HepG2 (cell line): Measurements from ENCODE around the gene PCSK6. TPM values are rescaled to one million over a fixed set of nuclear protein-coding genes. Genes with fewer than 3 reads are reported as not detected.

Experiments used
- ATF3 ChIP-seq: sonication (generic); formaldehyde crosslinking; IDR thresholded peaks from 2 replicates; pipeline ENCODE4 v1.4.0; 2020; ENCODE audit warnings: missing genetic modification reagents
- BATF2 ChIP-seq: sonication (generic); formaldehyde crosslinking; IDR thresholded peaks from 2 replicates; pipeline ENCODE4 v1.8.0; 2022; ENCODE audit warnings: mild to moderate bottlenecking, missing genetic modification reagents, moderate library complexity
- CREBL2 ChIP-seq: sonication (generic); formaldehyde crosslinking; IDR thresholded peaks from 2 replicates; pipeline ENCODE4 v1.8.1; 2023; ENCODE audit warnings: missing genetic modification reagents, mild to moderate bottlenecking, borderline replicate concordance
- FOXJ3 ChIP-seq: sonication (generic); formaldehyde crosslinking; IDR thresholded peaks from 2 replicates; pipeline ENCODE4 v1.4.0; 2020; ENCODE audit warnings: missing genetic modification reagents, mild to moderate bottlenecking, borderline replicate concordance
- GPN1 ChIP-seq: sonication (generic); formaldehyde crosslinking; IDR thresholded peaks from 2 replicates; pipeline ENCODE4 v1.5.1; 2020; ENCODE audit warnings: missing genetic modification reagents, borderline replicate concordance
- HMGXB3 ChIP-seq: sonication (generic); formaldehyde crosslinking; IDR thresholded peaks from 2 replicates; pipeline ENCODE4 v1.4.0; 2020; ENCODE audit warnings: missing genetic modification reagents, borderline replicate concordance
- KLF11 ChIP-seq: IDR thresholded peaks from 2 replicates; pipeline ENCODE4 v1.6.1; 2016; ENCODE audit warnings: missing compliant biosample characterization
- KLF16 ChIP-seq, 2 experiments: sonication (generic) in 1 of 2; formaldehyde crosslinking in 1 of 2; IDR thresholded peaks; 2 replicates each; pipeline versions ENCODE4 v1.6.1 to v1.8.0; 2016 to 2023; ENCODE audit warnings: missing genetic modification reagents in 2 of 2, missing compliant biosample characterization in 1 of 2
- MEF2D ChIP-seq: sonication (generic); formaldehyde crosslinking; IDR thresholded peaks from 2 replicates; pipeline ENCODE4 v1.5.1; 2020; ENCODE audit warnings: mild to moderate bottlenecking, missing genetic modification reagents
- MTF1 ChIP-seq: sonication (generic); formaldehyde crosslinking; IDR thresholded peaks from 2 replicates; pipeline ENCODE4 v1.5.0; 2020; ENCODE audit warnings: missing genetic modification reagents
- RFX5 ChIP-seq: IDR thresholded peaks from 2 replicates; pipeline ENCODE4 v1.6.1; 2011; ENCODE audit warnings: low read depth, low read length, improper control_type of control experiment
- ZMYM4 ChIP-seq: sonication (generic); formaldehyde crosslinking; IDR thresholded peaks from 2 replicates; pipeline ENCODE4 v1.8.1; 2023; ENCODE audit warnings: mild to moderate bottlenecking, missing genetic modification reagents
- ZNF224 ChIP-seq: sonication (generic); formaldehyde crosslinking; IDR thresholded peaks from 2 replicates; pipeline ENCODE4 v1.5.0; 2020; ENCODE audit warnings: mild to moderate bottlenecking, missing genetic modification reagents
- ZNF292 ChIP-seq: sonication (generic); formaldehyde crosslinking; IDR thresholded peaks from 2 replicates; pipeline ENCODE4 v1.8.1; 2022; ENCODE audit warnings: mild to moderate bottlenecking, low read depth, missing genetic modification reagents, borderline replicate concordance
- ZNF567 ChIP-seq: sonication (generic); formaldehyde crosslinking; IDR thresholded peaks from 2 replicates; pipeline ENCODE4 v1.8.1; 2023; ENCODE audit warnings: mild to moderate bottlenecking, missing genetic modification reagents, borderline replicate concordance
- ZNF619 ChIP-seq: sonication (generic); formaldehyde crosslinking; IDR thresholded peaks from 2 replicates; pipeline ENCODE4 v1.4.0; 2020; ENCODE audit warnings: mild to moderate bottlenecking, missing genetic modification reagents
- ZNF710 ChIP-seq: sonication (generic); formaldehyde crosslinking; IDR thresholded peaks from 2 replicates; pipeline ENCODE4 v1.5.0; 2020; ENCODE audit warnings: mild to moderate bottlenecking, missing genetic modification reagents, borderline replicate concordance
- ZNF772 ChIP-seq: sonication (generic); formaldehyde crosslinking; IDR thresholded peaks from 2 replicates; pipeline ENCODE4 v1.5.0; 2020; ENCODE audit warnings: mild to moderate bottlenecking, missing genetic modification reagents
- ZSCAN30 ChIP-seq: sonication (generic); formaldehyde crosslinking; IDR thresholded peaks from 2 replicates; pipeline ENCODE4 v1.5.0; 2020; ENCODE audit warnings: mild to moderate bottlenecking, missing genetic modification reagents
- polyA plus RNA-seq, 8 experiments: library from polyadenylated mRNA; depleted of rRNA in 3 of 8; stranded (reverse) in 7 of 8; unstranded in 1 of 8; fragments of >200 nt; fragmentation: Illumina TruSeq in 4 of 8; extraction: Trizol in 4 of 8; gene quantifications; 2 replicates each; pipeline versions ENCODE4 v1.2.1 to v1.2.3, GENCODE V29; 2011 to 2016; ENCODE audit warnings: low read depth in 4 of 8, missing spikeins in 1 of 8, mixed read lengths in 1 of 8; ENCODE audit not compliant: insufficient read depth in 1 of 8
- total RNA-seq, 5 experiments: library from RNA; depleted of rRNA; stranded (reverse); fragments of >200 nt; fragmentation: Illumina TruSeq; extraction: Trizol; gene quantifications; 2 replicates each; pipeline ENCODE4 v1.2.3, GENCODE V29; 2016; ENCODE audit warnings: low read depth in 1 of 5
- TF ChIP-seq, protein P1 (sequence below): sonication (generic); formaldehyde crosslinking; IDR thresholded peaks from 2 replicates; pipeline ENCODE4 v1.5.0; 2020; ENCODE audit warnings: missing genetic modification reagents, mild to moderate bottlenecking, borderline replicate concordance

PCSK6 gene
- total and polyA plus RNA-seq, 2 of the 13 experiments (the other 11 are each of a cell fraction or from before 2014, with no cell fraction given): 56.5 to 155 TPM

DNA sequence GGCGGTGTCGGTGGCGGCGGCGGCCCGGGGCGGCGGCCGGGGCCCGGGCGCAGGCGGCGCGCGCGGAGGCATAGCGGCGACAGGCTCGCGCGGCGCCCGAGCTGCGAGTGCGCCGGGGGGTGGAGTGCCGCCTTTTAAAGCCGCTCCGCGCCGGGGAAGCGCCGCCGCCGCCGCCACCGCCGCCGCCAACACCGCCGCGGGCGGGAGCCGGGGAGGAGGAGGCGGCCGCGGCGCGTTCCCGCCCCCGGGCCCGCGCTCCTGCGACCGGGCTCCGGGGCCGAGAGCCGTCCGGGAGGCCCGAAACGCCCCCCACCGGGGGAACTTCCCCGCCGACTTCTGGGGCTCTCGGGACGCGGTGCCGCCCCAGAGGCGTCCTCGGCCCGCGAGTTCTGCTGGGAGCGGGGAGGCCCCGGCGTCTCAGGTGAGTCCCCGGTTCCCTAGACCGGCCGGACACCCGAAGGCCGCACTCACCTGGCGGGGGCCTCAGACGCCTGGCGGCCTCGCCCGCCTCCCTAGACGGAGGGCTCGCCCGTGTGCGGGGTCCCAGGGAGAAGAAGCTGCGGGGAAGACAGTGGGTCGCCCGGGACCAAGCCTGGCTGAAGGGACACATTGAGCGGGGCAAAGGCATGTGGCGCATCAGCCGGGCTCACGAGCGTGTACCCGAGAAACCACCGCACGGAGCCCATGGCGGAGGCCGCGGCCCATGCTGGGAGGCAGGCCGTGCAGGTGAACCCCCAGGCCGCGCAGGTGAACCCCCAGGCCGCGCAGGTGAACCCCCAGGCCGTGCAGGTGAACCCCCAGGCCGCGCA, at the start of gene PCSK6 (continued):
- TF ChIP-seq FOXJ3: no peak
- TF ChIP-seq ZNF292: no peak
- TF ChIP-seq BATF2: no peak
- no peak for TF ChIP-seq MTF1 (CRISPR knock-in tag)
- TF ChIP-seq ZNF772 (CRISPR knock-in tag): peak; percentile 7; the same call in 1 of the 2 replicates
- peak; percentile 35; the same call in 1 of the 2 replicates for TF ChIP-seq GPN1 (CRISPR knock-in tag)
- no peak for TF ChIP-seq RFX5
- TF ChIP-seq CREBL2: no peak
- no peak for TF ChIP-seq ZNF224 (CRISPR knock-in tag)
- no peak for TF ChIP-seq ZMYM4
- TF ChIP-seq ZNF567 (CRISPR knock-in tag): no peak
- no peak for TF ChIP-seq ZSCAN30
- no peak for TF ChIP-seq ZNF710
- TF ChIP-seq HMGXB3: no peak
- peak; percentile 24; the same call in 1 of the 2 replicates for TF ChIP-seq ATF3 (CRISPR knock-in tag)
- no peak for TF ChIP-seq ZNF619
- TF ChIP-seq KLF11 (CRISPR knock-in tag): no peak
- no peak for TF ChIP-seq MEF2D (CRISPR knock-in tag)
- no peak for TF ChIP-seq KLF16 (CRISPR knock-in tag; IDR thresholded peaks at IDR 0.05)
- TF ChIP-seq, protein P1, sequence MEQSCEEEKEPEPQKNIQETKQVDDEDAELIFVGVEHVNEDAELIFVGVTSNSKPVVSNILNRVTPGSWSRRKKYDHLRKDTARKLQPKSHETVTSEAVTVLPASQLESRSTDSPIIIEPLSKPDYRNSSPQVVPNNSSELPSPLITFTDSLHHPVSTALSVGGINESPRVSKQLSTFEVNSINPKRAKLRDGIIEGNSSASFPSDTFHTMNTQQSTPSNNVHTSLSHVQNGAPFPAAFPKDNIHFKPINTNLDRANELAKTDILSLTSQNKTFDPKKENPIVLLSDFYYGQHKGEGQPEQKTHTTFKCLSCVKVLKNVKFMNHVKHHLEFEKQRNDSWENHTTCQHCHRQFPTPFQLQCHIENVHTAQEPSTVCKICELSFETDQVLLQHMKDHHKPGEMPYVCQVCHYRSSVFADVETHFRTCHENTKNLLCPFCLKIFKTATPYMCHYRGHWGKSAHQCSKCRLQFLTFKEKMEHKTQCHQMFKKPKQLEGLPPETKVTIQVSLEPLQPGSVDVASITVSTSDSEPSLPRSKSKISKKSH (CRISPR knock-in tag): no peak
